Panc1 (cell line): ENCODE measurements around the gene INF2. TPM values are rescaled to one million over a fixed set of nuclear protein-coding genes. Genes with fewer than 3 reads are reported as not detected.

Experiments used
- ATAC-seq: fragments of 200-7000 bp; cut with Tn5 transposase; 2 replicates; pipeline ENCODE4 v1.9.1; 2020; ENCODE audit warnings: mild to moderate bottlenecking, moderate library complexity
- BruUV-seq: library from RNA; stranded (reverse); fragments of 400-500 nt; replicated peaks from 2 replicates; lab custom pipeline; 2021; lab: Mats Ljungman, UMichigan
- CTCF ChIA-PET: fragments of 300-600 bp; sonication (Branson Sonifier 250); formaldehyde crosslinking; loops from one replicate; lab custom pipeline; 2022; ENCODE audit warnings: antibody characterized with exemption; lab: Charles Lee
- POLR2A ChIA-PET: fragments of 300-600 bp; sonication (Branson Sonifier 250); formaldehyde crosslinking; loops from one replicate; lab custom pipeline; 2022; ENCODE audit warnings: antibody characterized with exemption; lab: Charles Lee
- DNase-seq: peaks from one replicate; pipeline ENCODE4 v3.0.0-alpha.2; 2010; ENCODE audit warnings: low read depth, low spot score
- H3K27ac ChIP-seq: 2 replicates; pipeline ENCODE4 v1.5.1; 2011; ENCODE audit warnings: mild to moderate bottlenecking, low read length, inconsistent platforms
- H3K27me3 ChIP-seq: fragments of 200-500 bp; sonication (Bioruptor generic); 2 replicates; pipeline ENCODE4 v1.6.0; 2014; ENCODE audit warnings: low read length, inconsistent platforms; ENCODE audit not compliant: control insufficient read depth, insufficient read depth
- H3K36me3 ChIP-seq: fragments of 200-500 bp; sonication (Bioruptor generic); 2 replicates; pipeline ENCODE4 v1.5.1; 2014; ENCODE audit warnings: inconsistent platforms, mild to moderate bottlenecking, low read length, moderate library complexity; ENCODE audit not compliant: control insufficient read depth, insufficient read depth
- H3K4me1 ChIP-seq: 2 replicates; pipeline ENCODE4 v1.5.1; 2011; ENCODE audit warnings: inconsistent platforms, mild to moderate bottlenecking, low read length, moderate library complexity; ENCODE audit not compliant: control insufficient read depth, insufficient read depth
- H3K4me3 ChIP-seq, 2 experiments: 2 replicates each; pipeline ENCODE4 v1.5.1; 2011 to 2012; ENCODE audit warnings: low read depth in 2 of 2, low read length in 2 of 2, mild to moderate bottlenecking in 2 of 2, inconsistent platforms in 1 of 2, moderate library complexity in 1 of 2
- H3K9me3 ChIP-seq: fragments of 200-500 bp; sonication (Bioruptor generic); 2 replicates; pipeline ENCODE4 v1.5.1; 2014; ENCODE audit warnings: low read depth, mild to moderate bottlenecking, inconsistent platforms, low read length, moderate library complexity; ENCODE audit not compliant: control insufficient read depth, insufficient read depth
- CTCF ChIP-seq: fragments of 450-650 bp; IDR thresholded peaks from 2 replicates; pipeline ENCODE4 v1.5.1; 2017; ENCODE audit warnings: mild to moderate bottlenecking
- POLR2AphosphoS5 ChIP-seq: IDR thresholded peaks from 2 replicates; pipeline ENCODE4 v1.6.1; 2012; ENCODE audit warnings: mild to moderate bottlenecking, low read depth, low read length, moderate library complexity
- SIN3A ChIP-seq: IDR thresholded peaks from 2 replicates; pipeline ENCODE4 v1.6.1; 2012; ENCODE audit warnings: low read depth, mild to moderate bottlenecking, low read length, moderate library complexity, borderline replicate concordance; ENCODE audit not compliant: insufficient read depth
- TCF7L2 ChIP-seq: IDR thresholded peaks from 2 replicates; pipeline ENCODE4 v1.6.1; 2011; ENCODE audit warnings: mild to moderate bottlenecking, low read depth, low read length, inconsistent platforms
- in situ Hi-C: cut with HindIII; loops from 2 replicates; pipeline ENCODE4 v1.10.0; 2016; ENCODE audit warnings: low sequenced_read_pairs, low pct_unique_long_range_greater_than_20kb
- intact Hi-C: fragments of 100-400 bp; cut with micrococcal nuclease; formaldehyde crosslinking; loops from one replicate; pipeline ENCODE4 v1.10.0; 2022; ENCODE audit not compliant: unreplicated experiment
- total RNA-seq: library from RNA; stranded (reverse); gene quantifications from one replicate; pipeline ENCODE4 v1.2.1, GENCODE V29; 2021; ENCODE audit not compliant: unreplicated experiment
- TF ChIP-seq, protein P1 (sequence below), 2 experiments: IDR thresholded peaks; 2 replicates each; pipeline ENCODE4 v1.6.1; 2011 to 2012; ENCODE audit warnings: low read depth in 2 of 2, control low read depth in 1 of 2, low read length in 1 of 2, mild to moderate bottlenecking in 1 of 2, moderate library complexity in 1 of 2; ENCODE audit not compliant: insufficient read depth in 1 of 2

Gene INF2
- total RNA-seq, 1 experiment from 2014 or later: 195 TPM

- ChIA-PET POLR2A (interaction anchor here (0.6 kb wide), 1 partner anchor 231 kb away, joined by 3 read pairs; no protein-coding TSS in a partner anchor), CTCF (no interaction called here)
- intact Hi-C loops: no loop called here
Observed at GRCh38 chr14:104739026-104739425, 49.6 kb downstream of the INF2 start.

GRCh38 chr14:104739546-104740516 is 50.4 kb downstream of the INF2 start:
- POLR2A ChIA-PET: no interaction called here
- BruUV-seq: no TSS peak
- CTCF ChIA-PET: no interaction called here
- in situ Hi-C loops: no loop called here
- no peak overlapping the region for H3K4me3 ChIP-seq
- no peaks in the 10 kb centered on the region for H3K27me3 ChIP-seq
- H3K27ac ChIP-seq: no peak overlapping the region
- intact Hi-C loops: no loop called here
- DNase-seq: no peak
- no peaks in the 10 kb centered on the region for H3K9me3 ChIP-seq
- H3K36me3 ChIP-seq: no peaks in the 10 kb centered on the region
- H3K4me1 ChIP-seq: no peaks in the 10 kb centered on the region
- TF ChIP-seq SIN3A (no peak), POLR2AphosphoS5 (no peak), TCF7L2 (no peak), CTCF (no peak)
- TF ChIP-seq, protein P1, sequence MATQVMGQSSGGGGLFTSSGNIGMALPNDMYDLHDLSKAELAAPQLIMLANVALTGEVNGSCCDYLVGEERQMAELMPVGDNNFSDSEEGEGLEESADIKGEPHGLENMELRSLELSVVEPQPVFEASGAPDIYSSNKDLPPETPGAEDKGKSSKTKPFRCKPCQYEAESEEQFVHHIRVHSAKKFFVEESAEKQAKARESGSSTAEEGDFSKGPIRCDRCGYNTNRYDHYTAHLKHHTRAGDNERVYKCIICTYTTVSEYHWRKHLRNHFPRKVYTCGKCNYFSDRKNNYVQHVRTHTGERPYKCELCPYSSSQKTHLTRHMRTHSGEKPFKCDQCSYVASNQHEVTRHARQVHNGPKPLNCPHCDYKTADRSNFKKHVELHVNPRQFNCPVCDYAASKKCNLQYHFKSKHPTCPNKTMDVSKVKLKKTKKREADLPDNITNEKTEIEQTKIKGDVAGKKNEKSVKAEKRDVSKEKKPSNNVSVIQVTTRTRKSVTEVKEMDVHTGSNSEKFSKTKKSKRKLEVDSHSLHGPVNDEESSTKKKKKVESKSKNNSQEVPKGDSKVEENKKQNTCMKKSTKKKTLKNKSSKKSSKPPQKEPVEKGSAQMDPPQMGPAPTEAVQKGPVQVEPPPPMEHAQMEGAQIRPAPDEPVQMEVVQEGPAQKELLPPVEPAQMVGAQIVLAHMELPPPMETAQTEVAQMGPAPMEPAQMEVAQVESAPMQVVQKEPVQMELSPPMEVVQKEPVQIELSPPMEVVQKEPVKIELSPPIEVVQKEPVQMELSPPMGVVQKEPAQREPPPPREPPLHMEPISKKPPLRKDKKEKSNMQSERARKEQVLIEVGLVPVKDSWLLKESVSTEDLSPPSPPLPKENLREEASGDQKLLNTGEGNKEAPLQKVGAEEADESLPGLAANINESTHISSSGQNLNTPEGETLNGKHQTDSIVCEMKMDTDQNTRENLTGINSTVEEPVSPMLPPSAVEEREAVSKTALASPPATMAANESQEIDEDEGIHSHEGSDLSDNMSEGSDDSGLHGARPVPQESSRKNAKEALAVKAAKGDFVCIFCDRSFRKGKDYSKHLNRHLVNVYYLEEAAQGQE (IDR thresholded peaks at IDR 0.05; ENCODE audit: insufficient read depth in 1 of 2, low read depth in 2 of 2, low read length in 1 of 2): no peak
- ATAC-seq: no peak

More at GRCh38 chr14:104739026-104739425, 49.6 kb downstream of the INF2 start:
- ATAC-seq (no peak), DNase-seq (no peak)
- H3K9me3 ChIP-seq: no peaks in the 10 kb centered on the region
- BruUV-seq: no TSS peak
- TF ChIP-seq, protein P1 (IDR thresholded peaks at IDR 0.05; ENCODE audit: insufficient read depth in 1 of 2, low read depth in 2 of 2, low read length in 1 of 2): no peak
- TF ChIP-seq SIN3A (no peak), POLR2AphosphoS5 (no peak), CTCF (no peak), TCF7L2 (no peak)
- no peaks in the 10 kb centered on the region for H3K27me3 ChIP-seq
- no peaks in the 10 kb centered on the region for H3K36me3 ChIP-seq
- H3K4me1 ChIP-seq: no peaks in the 10 kb centered on the region
- H3K27ac ChIP-seq: no peak overlapping the region
- H3K4me3 ChIP-seq: no peak overlapping the region
- in situ Hi-C loops: no loop called here
